Right renal pelvis (tissue), 4 donors: Measurements from ENCODE around the gene HTR3C. TPM values are rescaled to one million over a fixed set of nuclear protein-coding genes. Genes with fewer than 3 reads are reported as not detected.
A peak's percentile ranks its signal among the peaks of the same experiment; 100 is the strongest.
"Not testable (repeated sequence)": the region's sequence is repeated elsewhere in the genome, so short reads cannot be mapped to it uniquely, and the experiment has no call there.

Experiments
- DNase-seq, 4 donors: peaks; one replicate each; pipeline ENCODE4 v3.0.0-alpha.2; 2013; ENCODE audit warnings: low read depth in 4 of 4, low spot score in 3 of 4, missing footprints in 1 of 4
- polyA plus RNA-seq, 4 donors: library from polyadenylated mRNA; unstranded; fragments of 120-200 nt; gene quantifications; one replicate each; pipeline ENCODE4 v1.2.1, GENCODE V29; 2013; ENCODE audit not compliant: insufficient read length in 4 of 4

Gene HTR3C
- under 1 TPM in 1 of 4 donors, not detected in 3; 0.03 TPM for polyA plus RNA-seq

- no peak for DNase-seq
These were observed at the start of gene HTR3C for GRCh38 chr3:184052767-184053166. Gene HTR3C (plus strand): TSS chr3:184053047. CDS start chr3:184053081, 34 bp downstream.

GRCh38 chr3:184003187-184003967, 49.5 kb upstream of the HTR3C start:
- DNase-seq, result no peak

GRCh38 chr3:184004476-184004875, 48.4 kb upstream of the HTR3C start:
- DNase-seq, result no peak

GRCh38 chr3:184005941-184006507, 46.8 kb upstream of the HTR3C start:
- peak in 3 of 4 donors; percentile 26 to 66 (median 40) for DNase-seq

- DNase-seq, result not testable (repeated sequence)
These were observed 45.6 kb upstream of the HTR3C start for GRCh38 chr3:184007143-184007813.

GRCh38 chr3:184008161-184008560, 44.7 kb upstream of the HTR3C start:
- no peak for DNase-seq

GRCh38 chr3:184011230-184011876, 41.5 kb upstream of the HTR3C start:
- no peak for DNase-seq

- no peak for DNase-seq
These were observed 40.6 kb upstream of the HTR3C start for GRCh38 chr3:184011937-184012889.

- no peak for DNase-seq
These were observed 37.3 kb upstream of the HTR3C start for GRCh38 chr3:184015381-184016019.

- no peak for DNase-seq
These were observed 36.7 kb upstream of the HTR3C start for GRCh38 chr3:184016169-184016570.

GRCh38 chr3:184016811-184017671, 35.8 kb upstream of the HTR3C start:
- DNase-seq, result peak in 2 of 4 donors; percentile 50 to 54

GRCh38 chr3:184017672-184018423, 35.0 kb upstream of the HTR3C start, which contains the start of gene ABCC5:
Gene ABCC5 (minus strand): TSS chr3:184017884. CDS start chr3:184014392, 3,492 bp downstream.
- peak; percentile 84 to 89 (median 85) for DNase-seq

GRCh38 chr3:184018424-184018973, 34.3 kb upstream of the HTR3C start:
- no peak for DNase-seq

- DNase-seq, result no peak
These were observed 30.5 kb upstream of the HTR3C start for GRCh38 chr3:184022323-184022722.

GRCh38 chr3:184025256-184025655, 27.6 kb upstream of the HTR3C start:
- not testable (repeated sequence) for DNase-seq

GRCh38 chr3:184028275-184028890, 24.5 kb upstream of the HTR3C start:
- DNase-seq, result not testable (repeated sequence)

- DNase-seq, result no peak
These were observed 23.4 kb upstream of the HTR3C start for GRCh38 chr3:184029443-184029842.
